ENCODE data around the gene CHAT.

Gene CHAT

GRCh38 chr10:49634069-49634660 lies 20.3 kb downstream of the CHAT start:
- TF ChIP-seq REST (IDR thresholded peaks at IDR 0.05; ENCODE audit: insufficient read depth in 1 of 2, low read depth in 2 of 2, low read length in 2 of 2) (no peak), FOXP2 (optimal IDR thresholded peaks at IDR 0.05; ENCODE audit: borderline replicate concordance, extremely low read depth, extremely low read length, insufficient read depth) (no peak), SIN3A (IDR thresholded peaks at IDR 0.05; ENCODE audit: borderline replicate concordance, insufficient read depth, low read length) (no peak), TAF1 (IDR thresholded peaks at IDR 0.05; ENCODE audit: borderline replicate concordance, insufficient read depth, low read length) (no peak), POLR2AphosphoS5 (IDR thresholded peaks at IDR 0.05; ENCODE audit: low read depth, low read length) (no peak)

GRCh38 chr10:49642311-49642710 lies 28.5 kb downstream of the CHAT start:
- TF ChIP-seq TAF1 (IDR thresholded peaks at IDR 0.05; ENCODE audit: borderline replicate concordance, insufficient read depth, low read length) (no peak), REST (IDR thresholded peaks at IDR 0.05; ENCODE audit: insufficient read depth in 1 of 2, low read depth in 2 of 2, low read length in 2 of 2) (no peak), FOXP2 (optimal IDR thresholded peaks at IDR 0.05; ENCODE audit: borderline replicate concordance, extremely low read depth, extremely low read length, insufficient read depth) (no peak), SIN3A (IDR thresholded peaks at IDR 0.05; ENCODE audit: borderline replicate concordance, insufficient read depth, low read length) (no peak), POLR2AphosphoS5 (IDR thresholded peaks at IDR 0.05; ENCODE audit: low read depth, low read length) (no peak)

- no peak for TF ChIP-seq FOXP2 (optimal IDR thresholded peaks at IDR 0.05; ENCODE audit: borderline replicate concordance, extremely low read depth, extremely low read length, insufficient read depth)
Measured at GRCh38 chr10:49643241-49644034, 29.6 kb downstream of the CHAT start.

GRCh38 chr10:49644035-49644646 lies 30.3 kb downstream of the CHAT start:
- TF ChIP-seq SIN3A (IDR thresholded peaks at IDR 0.05; ENCODE audit: borderline replicate concordance, insufficient read depth, low read length) (no peak), POLR2AphosphoS5 (IDR thresholded peaks at IDR 0.05; ENCODE audit: low read depth, low read length) (no peak), TAF1 (IDR thresholded peaks at IDR 0.05; ENCODE audit: borderline replicate concordance, insufficient read depth, low read length) (no peak), FOXP2 (optimal IDR thresholded peaks at IDR 0.05; ENCODE audit: borderline replicate concordance, extremely low read depth, extremely low read length, insufficient read depth) (no peak), REST (IDR thresholded peaks at IDR 0.05; ENCODE audit: insufficient read depth in 1 of 2, low read depth in 2 of 2, low read length in 2 of 2) (no peak)

- no peak for TF ChIP-seq TAF1 (IDR thresholded peaks at IDR 0.05; ENCODE audit: borderline replicate concordance, insufficient read depth, low read length)
- no peak for TF ChIP-seq FOXP2 (optimal IDR thresholded peaks at IDR 0.05; ENCODE audit: borderline replicate concordance, extremely low read depth, extremely low read length, insufficient read depth)
- TF ChIP-seq REST (IDR thresholded peaks at IDR 0.05; ENCODE audit: insufficient read depth in 1 of 2, low read depth in 2 of 2, low read length in 2 of 2) = no peak
- TF ChIP-seq POLR2AphosphoS5 (IDR thresholded peaks at IDR 0.05; ENCODE audit: low read depth, low read length) = no peak
- no peak for TF ChIP-seq SIN3A (IDR thresholded peaks at IDR 0.05; ENCODE audit: borderline replicate concordance, insufficient read depth, low read length)
Measured at GRCh38 chr10:49645417-49645816, 31.6 kb downstream of the CHAT start.

Measured in PFSK-1 (cell line).